Mucosa of rectum (tissue), 2 donors: ENCODE data around the gene TMEM131L.
"Not testable (repeated sequence)": the region's sequence is repeated elsewhere in the genome, so short reads cannot be mapped to it uniquely, and the experiment has no call there.

Source experiments
- H3K27ac ChIP-seq, 2 donors: one replicate each; pipeline ENCODE4 v1.7.0; 2013; ENCODE audit warnings: inconsistent platforms in 2 of 2, low read depth in 2 of 2, low read length in 2 of 2
- H3K27me3 ChIP-seq, 2 donors: one replicate each; pipeline ENCODE4 v1.7.0; 2013; ENCODE audit warnings: low read length in 2 of 2; ENCODE audit not compliant: control insufficient read depth in 2 of 2, insufficient read depth in 2 of 2
- H3K36me3 ChIP-seq, 2 donors: one replicate each; pipeline ENCODE4 v1.7.0; 2013; ENCODE audit warnings: low read length in 2 of 2; ENCODE audit not compliant: control insufficient read depth in 2 of 2, insufficient read depth in 2 of 2
- H3K4me1 ChIP-seq, 2 donors: one replicate each; pipeline ENCODE4 v1.7.0; 2013; ENCODE audit warnings: low read length in 2 of 2, mild to moderate bottlenecking in 1 of 2; ENCODE audit not compliant: control insufficient read depth in 2 of 2, insufficient read depth in 2 of 2
- H3K4me3 ChIP-seq, 2 donors: one replicate each; pipeline ENCODE4 v1.7.0; 2013; ENCODE audit warnings: low read length in 2 of 2
- H3K9ac ChIP-seq, 2 donors: one replicate each; pipeline ENCODE4 v1.7.0; 2013; ENCODE audit warnings: low read length in 2 of 2, low read depth in 1 of 2, mild to moderate bottlenecking in 1 of 2
- H3K9me3 ChIP-seq, 2 donors: one replicate each; pipeline ENCODE4 v1.7.0; 2013; ENCODE audit warnings: low read length in 2 of 2; ENCODE audit not compliant: control insufficient read depth in 2 of 2
- donor health status: healthy.
- donor health status: Normal muscosa, but diverticular disease.

Gene TMEM131L

GRCh38 chr4:153466081-153466948 lies at the start of gene TMEM131L:
Gene TMEM131L (plus strand): TSS chr4:153466360. CDS start chr4:153466398, 38 bp downstream.
- Histone ChIP-seq H3K9me3 (no peaks in the 10 kb centered on the region), H3K4me1 (peaks cover 30 to 35% of the 10 kb centered on the region in 2 donors), H3K27me3 (no peaks in the 10 kb centered on the region), H3K27ac (peak within 1 kb of the TSS; percentile 60 to 82), H3K4me3 (peak within 1 kb of the TSS; percentile 72 to 84), H3K36me3 (no peaks in the 10 kb centered on the region), H3K9ac (peak within 1 kb of the TSS; percentile 79 to 80)

DNA sequence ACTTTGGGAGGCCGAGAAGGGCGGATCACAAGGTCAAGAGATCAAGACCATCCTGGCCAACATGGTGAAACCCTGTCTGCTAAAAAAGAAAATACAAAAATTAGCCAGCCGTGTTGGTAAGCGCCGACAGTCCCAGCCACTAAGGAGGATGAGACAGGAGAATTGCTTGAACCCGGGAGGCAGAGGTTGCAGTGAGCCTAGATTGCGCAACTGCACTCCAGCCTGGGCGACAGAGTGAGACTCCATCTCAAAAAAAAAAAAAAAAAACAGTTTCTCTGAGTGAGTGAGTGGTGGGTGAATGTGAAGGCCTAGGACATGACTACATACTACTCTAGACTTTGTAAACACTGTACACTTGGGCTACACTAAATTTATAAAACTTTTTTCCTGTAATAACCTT lies 49.7 kb upstream of the TMEM131L start:
- H3K9me3 ChIP-seq, H3K9ac ChIP-seq, H3K4me3 ChIP-seq, H3K36me3 ChIP-seq, H3K4me1 ChIP-seq, H3K27me3 ChIP-seq, H3K27ac ChIP-seq: not testable (repeated sequence)

GRCh38 chr4:153418121-153418520 lies 48.0 kb upstream of the TMEM131L start:
- Histone ChIP-seq H3K27ac (no peak overlapping the region), H3K9me3 (no peaks in the 10 kb centered on the region), H3K9ac (no peak overlapping the region), H3K4me1 (no peaks in the 10 kb centered on the region), H3K4me3 (no peak overlapping the region), H3K27me3 (no peaks in the 10 kb centered on the region), H3K36me3 (no peaks in the 10 kb centered on the region)

GRCh38 chr4:153418558-153418957 lies 47.6 kb upstream of the TMEM131L start:
- Histone ChIP-seq H3K9ac (no peak overlapping the region), H3K4me1 (no peaks in the 10 kb centered on the region), H3K9me3 (no peaks in the 10 kb centered on the region), H3K36me3 (no peaks in the 10 kb centered on the region), H3K4me3 (no peak overlapping the region), H3K27ac (no peak overlapping the region), H3K27me3 (no peaks in the 10 kb centered on the region)

GRCh38 chr4:153419029-153419428 lies 47.1 kb upstream of the TMEM131L start:
- Histone ChIP-seq H3K36me3 (no peaks in the 10 kb centered on the region), H3K4me3 (no peak overlapping the region), H3K4me1 (no peaks in the 10 kb centered on the region), H3K27ac (no peak overlapping the region), H3K9me3 (no peaks in the 10 kb centered on the region), H3K9ac (no peak overlapping the region), H3K27me3 (no peaks in the 10 kb centered on the region)

GRCh38 chr4:153419673-153420278 lies 46.4 kb upstream of the TMEM131L start:
- Histone ChIP-seq H3K27me3 (no peaks in the 10 kb centered on the region), H3K36me3 (no peaks in the 10 kb centered on the region), H3K9me3 (no peaks in the 10 kb centered on the region), H3K4me1 (no peaks in the 10 kb centered on the region), H3K4me3 (no peak overlapping the region), H3K27ac (no peak overlapping the region), H3K9ac (no peak overlapping the region)

DNA sequence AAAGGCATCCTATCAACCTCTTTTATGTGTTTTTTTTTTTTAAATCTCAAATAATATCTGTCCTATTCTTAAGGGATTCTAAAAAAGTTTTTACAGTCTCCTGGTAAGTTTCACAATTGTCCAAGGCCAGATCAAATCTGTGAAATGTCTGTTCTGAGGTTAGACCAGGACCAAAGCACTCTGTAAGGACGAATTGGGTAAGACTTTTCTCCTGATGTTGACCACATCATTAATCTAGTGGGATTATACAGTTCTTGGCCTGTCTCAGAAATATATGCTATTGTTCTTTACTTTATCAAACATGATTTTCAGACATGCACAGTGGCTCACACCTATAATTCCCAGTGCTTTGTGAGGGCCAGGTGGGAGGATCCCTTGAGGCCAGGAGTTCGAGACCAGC lies 45.8 kb upstream of the TMEM131L start:
- Histone ChIP-seq H3K27me3 (no peaks in the 10 kb centered on the region), H3K9me3 (no peaks in the 10 kb centered on the region), H3K4me3 (no peak overlapping the region), H3K36me3 (no peaks in the 10 kb centered on the region), H3K9ac (no peak overlapping the region), H3K27ac (no peak overlapping the region), H3K4me1 (no peaks in the 10 kb centered on the region)

GRCh38 chr4:153421941-153422340 lies 44.2 kb upstream of the TMEM131L start:
- H3K4me3 ChIP-seq: no peak overlapping the region
- H3K9me3 ChIP-seq: no peaks in the 10 kb centered on the region

DNA sequence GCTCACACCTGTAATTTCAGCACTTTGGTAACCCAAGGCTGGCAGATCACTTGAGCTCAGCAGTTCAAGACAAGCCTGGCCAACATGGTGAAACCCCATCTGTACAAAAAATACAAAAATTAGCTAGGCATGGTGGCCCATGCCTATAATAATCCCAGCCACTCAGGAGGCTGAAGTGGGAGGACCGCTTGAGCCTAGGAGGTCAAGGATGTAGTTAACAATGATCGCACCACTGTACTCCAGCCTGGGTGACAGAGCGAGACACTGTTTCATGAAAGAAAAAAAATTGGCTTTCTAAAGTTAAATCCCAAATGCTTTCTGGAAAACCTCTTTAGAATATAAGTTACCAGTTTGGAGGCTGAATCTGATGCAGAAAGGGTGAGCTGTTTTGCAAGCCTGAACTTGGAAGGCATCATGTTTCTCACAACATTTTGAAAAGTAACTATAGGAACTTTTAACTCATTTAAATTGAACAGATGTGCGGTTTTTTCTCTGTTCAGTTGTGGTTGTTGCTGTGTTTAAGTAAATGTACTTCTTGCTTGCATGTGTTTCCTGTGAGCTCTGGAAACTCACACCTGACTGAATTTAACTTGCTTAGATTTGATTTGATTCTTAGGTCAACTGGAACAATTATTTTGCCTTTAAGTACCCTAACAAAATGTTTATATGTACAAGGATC lies 39.8 kb upstream of the TMEM131L start:
- H3K27me3 ChIP-seq: no peaks in the 10 kb centered on the region
- H3K9ac ChIP-seq: no peak overlapping the region
- no peaks in the 10 kb centered on the region for H3K4me1 ChIP-seq
- no peak overlapping the region for H3K27ac ChIP-seq
- H3K9me3 ChIP-seq: no peaks in the 10 kb centered on the region
- H3K36me3 ChIP-seq: no peaks in the 10 kb centered on the region
- H3K4me3 ChIP-seq: no peak overlapping the region

More at GRCh38 chr4:153421941-153422340, 44.2 kb upstream of the TMEM131L start:
- Histone ChIP-seq H3K27me3 (no peaks in the 10 kb centered on the region), H3K9ac (no peak overlapping the region), H3K4me1 (no peaks in the 10 kb centered on the region), H3K36me3 (no peaks in the 10 kb centered on the region), H3K27ac (no peak overlapping the region)
